Measurements from ENCODE around the gene LANCL3. TPM values are rescaled to one million over a fixed set of nuclear protein-coding genes. Genes with fewer than 3 reads are reported as not detected.
"Not testable (repeated sequence)": the region's sequence is repeated elsewhere in the genome, so short reads cannot be mapped to it uniquely, and the experiment has no call there.

LANCL3 gene
- total RNA-seq, 1 experiment from 2014 or later, result 1.5 TPM

- Histone ChIP-seq H3K36me3 (ENCODE audit: low read depth) (no peaks in the 10 kb centered on the region), H3K4me2 (no peak overlapping the region), H2AFZ (no peak overlapping the region), H3K27ac (no peak overlapping the region), H3K9me3 (ENCODE audit: insufficient read depth, low read depth) (no peaks in the 10 kb centered on the region), H3K27me3 (ENCODE audit: insufficient read depth, low read depth) (no peaks in the 10 kb centered on the region), H3K4me1 (replicated peaks; ENCODE audit: insufficient read depth) (no peaks in the 10 kb centered on the region), H3K9me2 (ENCODE audit: insufficient read depth) (no peaks in the 10 kb centered on the region), H3F3A (ENCODE audit: insufficient read depth, low read depth) (no peaks in the 10 kb centered on the region), H4K20me1 (ENCODE audit: insufficient read depth) (no peaks in the 10 kb centered on the region), H3K79me2 (ENCODE audit: low read depth) (no peaks in the 10 kb centered on the region), H3K4me3 (no peak overlapping the region)
- POLR2A ChIA-PET (ENCODE audit: unreplicated experiment), result no interaction called here
- no TSS peak for BruUV-seq (replicated peaks)
- no peak for DNase-seq
- CTCF ChIA-PET, result no interaction called here
- intact Hi-C loops (cut with micrococcal nuclease; ENCODE audit: unreplicated experiment), result no loop called here
- TF ChIP-seq EZH2 (IDR thresholded peaks at IDR 0.05; ENCODE audit: low read depth) (no peak), CTCF (conservative IDR thresholded peaks at IDR 0.05) (no peak)
Measured at GRCh38 chrX:37543324-37543723, 28.1 kb upstream of the LANCL3 start.

- DNase-seq; H3F3A ChIP-seq (ENCODE audit: insufficient read depth, low read depth); H3K9me3 ChIP-seq (ENCODE audit: insufficient read depth, low read depth); H2AFZ ChIP-seq; H3K36me3 ChIP-seq (ENCODE audit: low read depth); H3K27ac ChIP-seq; H3K79me2 ChIP-seq (ENCODE audit: low read depth); POLR2A ChIA-PET (ENCODE audit: unreplicated experiment); H3K9me2 ChIP-seq (ENCODE audit: insufficient read depth); H4K20me1 ChIP-seq (ENCODE audit: insufficient read depth); H3K4me1 ChIP-seq (replicated peaks; ENCODE audit: insufficient read depth); H3K4me2 ChIP-seq; CTCF ChIA-PET; BruUV-seq (replicated peaks); intact Hi-C loops (cut with micrococcal nuclease; ENCODE audit: unreplicated experiment); H3K27me3 ChIP-seq (ENCODE audit: insufficient read depth, low read depth); H3K4me3 ChIP-seq: not testable (repeated sequence)
Measured at GRCh38 chrX:37544531-37544930, 26.9 kb upstream of the LANCL3 start.

- Histone ChIP-seq H3K4me1 (replicated peaks; ENCODE audit: insufficient read depth) (no peaks in the 10 kb centered on the region), H2AFZ (no peak overlapping the region), H3K36me3 (ENCODE audit: low read depth) (no peaks in the 10 kb centered on the region), H4K20me1 (ENCODE audit: insufficient read depth) (no peaks in the 10 kb centered on the region), H3K79me2 (ENCODE audit: low read depth) (no peaks in the 10 kb centered on the region), H3K27me3 (ENCODE audit: insufficient read depth, low read depth) (no peaks in the 10 kb centered on the region), H3K27ac (no peak overlapping the region), H3K4me3 (no peak overlapping the region), H3F3A (ENCODE audit: insufficient read depth, low read depth) (no peaks in the 10 kb centered on the region), H3K9me2 (ENCODE audit: insufficient read depth) (no peaks in the 10 kb centered on the region), H3K4me2 (no peak overlapping the region), H3K9me3 (ENCODE audit: insufficient read depth, low read depth) (no peaks in the 10 kb centered on the region)
- intact Hi-C loops (cut with micrococcal nuclease; ENCODE audit: unreplicated experiment), result no loop called here
- POLR2A ChIA-PET (ENCODE audit: unreplicated experiment), result no interaction called here
- no peak for DNase-seq
- CTCF ChIA-PET, result no interaction called here
- no TSS peak for BruUV-seq (replicated peaks)
- no peak for TF ChIP-seq EZH2 (IDR thresholded peaks at IDR 0.05; ENCODE audit: low read depth)
- no peak for TF ChIP-seq CTCF (conservative IDR thresholded peaks at IDR 0.05)
Measured at GRCh38 chrX:37545066-37545465, 26.4 kb upstream of the LANCL3 start.

- H3K4me1 ChIP-seq (replicated peaks; ENCODE audit: insufficient read depth); H3K4me2 ChIP-seq; H3K9me3 ChIP-seq (ENCODE audit: insufficient read depth, low read depth); intact Hi-C loops (cut with micrococcal nuclease; ENCODE audit: unreplicated experiment); H3K4me3 ChIP-seq; H3K9me2 ChIP-seq (ENCODE audit: insufficient read depth); CTCF ChIA-PET; H3F3A ChIP-seq (ENCODE audit: insufficient read depth, low read depth); BruUV-seq (replicated peaks); H3K27ac ChIP-seq; POLR2A ChIA-PET (ENCODE audit: unreplicated experiment); H3K79me2 ChIP-seq (ENCODE audit: low read depth); H2AFZ ChIP-seq; H4K20me1 ChIP-seq (ENCODE audit: insufficient read depth); H3K27me3 ChIP-seq (ENCODE audit: insufficient read depth, low read depth); H3K36me3 ChIP-seq (ENCODE audit: low read depth); DNase-seq: not testable (repeated sequence)
Measured at GRCh38 chrX:37549619-37550018, 21.8 kb upstream of the LANCL3 start.
